H9 (cell line): Measurements from ENCODE around the gene MGAT4A. TPM values are rescaled to one million over a fixed set of nuclear protein-coding genes. Genes with fewer than 3 reads are reported as not detected.

Source experiments
- DNase-seq: peaks from one replicate; pipeline ENCODE4 v3.0.0-alpha.2; 2017
- H2AFZ ChIP-seq: one replicate; pipeline ENCODE4 v1.6.1; 2013; ENCODE audit warnings: mild to moderate bottlenecking, low read length, control low read depth, moderate library complexity
- H2AK5ac ChIP-seq: 2 replicates; pipeline ENCODE4 v1.6.1; 2013; ENCODE audit warnings: low read length, control low read depth, mixed read lengths; ENCODE audit not compliant: insufficient read length
- H2BK120ac ChIP-seq: one replicate; pipeline ENCODE4 v1.6.1; 2013; ENCODE audit warnings: low read depth, mild to moderate bottlenecking, low read length, control low read depth, inconsistent platforms; ENCODE audit not compliant: poor library complexity, severe bottlenecking
- H2BK12ac ChIP-seq: 2 replicates; pipeline ENCODE4 v1.6.1; 2013; ENCODE audit warnings: low read length, control low read depth, mixed read lengths, low read depth; ENCODE audit not compliant: insufficient read length
- H2BK15ac ChIP-seq: 2 replicates; pipeline ENCODE4 v1.6.1; 2013; ENCODE audit warnings: low read depth, low read length, control low read depth
- H2BK20ac ChIP-seq: one replicate; pipeline ENCODE4 v1.6.1; 2013; ENCODE audit warnings: low read depth, mild to moderate bottlenecking, low read length, control low read depth, inconsistent platforms; ENCODE audit not compliant: poor library complexity, severe bottlenecking
- H2BK5ac ChIP-seq: 2 replicates; pipeline ENCODE4 v1.6.1; 2013; ENCODE audit warnings: low read length, control low read depth, mixed read lengths; ENCODE audit not compliant: insufficient read length
- H3K14ac ChIP-seq: 2 replicates; pipeline ENCODE4 v1.6.1; 2013; ENCODE audit warnings: low read length, control low read depth; ENCODE audit not compliant: insufficient read depth
- H3K18ac ChIP-seq: 2 replicates; pipeline ENCODE4 v1.6.1; 2013; ENCODE audit warnings: low read depth, mild to moderate bottlenecking, mixed read lengths, low read length, control low read depth; ENCODE audit not compliant: insufficient read length
- H3K23ac ChIP-seq: 2 replicates; pipeline ENCODE4 v1.6.1; 2013; ENCODE audit warnings: low read length, control low read depth, mixed read lengths, low read depth; ENCODE audit not compliant: insufficient read length
- H3K23me2 ChIP-seq: 2 replicates; pipeline ENCODE4 v1.6.1; 2013; ENCODE audit warnings: low read depth, mild to moderate bottlenecking, mixed read lengths, low read length, control low read depth; ENCODE audit not compliant: insufficient read length, poor library complexity, severe bottlenecking
- H3K27ac ChIP-seq: 2 replicates; pipeline ENCODE4 v1.5.1; 2013; ENCODE audit warnings: low read length, control low read depth, mixed read lengths, low read depth; ENCODE audit not compliant: insufficient read length
- H3K27me3 ChIP-seq: 2 replicates; pipeline ENCODE4 v1.6.1; 2013; ENCODE audit warnings: low read length, control low read depth, inconsistent platforms; ENCODE audit not compliant: insufficient read depth
- H3K4ac ChIP-seq: 2 replicates; pipeline ENCODE4 v1.6.1; 2013; ENCODE audit warnings: low read depth, mild to moderate bottlenecking, control low read depth, inconsistent platforms, low read length, moderate library complexity
- H3K4me1 ChIP-seq: 2 replicates; pipeline ENCODE4 v1.6.1; 2013; ENCODE audit warnings: low read length, control low read depth, inconsistent platforms; ENCODE audit not compliant: insufficient read depth
- H3K4me2 ChIP-seq: 2 replicates; pipeline ENCODE4 v1.6.1; 2013; ENCODE audit warnings: low read length, control low read depth, mixed read lengths; ENCODE audit not compliant: insufficient read length, insufficient read depth
- H3K56ac ChIP-seq: 2 replicates; pipeline ENCODE4 v1.6.1; 2013; ENCODE audit warnings: low read depth, mild to moderate bottlenecking, mixed read lengths, low read length, control low read depth; ENCODE audit not compliant: insufficient read length
- H3K79me1 ChIP-seq: 2 replicates; pipeline ENCODE4 v1.6.1; 2013; ENCODE audit warnings: low read depth, mild to moderate bottlenecking, moderate library complexity, low read length, control low read depth, inconsistent platforms; ENCODE audit not compliant: insufficient read depth, poor library complexity, severe bottlenecking
- H3K79me2 ChIP-seq: 2 replicates; pipeline ENCODE4 v1.6.1; 2013; ENCODE audit warnings: low read length, control low read depth, inconsistent platforms; ENCODE audit not compliant: insufficient read depth
- H3K9ac ChIP-seq: 2 replicates; pipeline ENCODE4 v1.6.1; 2013; ENCODE audit warnings: low read length, control low read depth, mixed read lengths; ENCODE audit not compliant: insufficient read length; ENCODE audit errors: extremely low read depth
- H3K9me3 ChIP-seq: one replicate; pipeline ENCODE4 v1.6.1; 2013; ENCODE audit warnings: low read depth, low read length, inconsistent platforms; ENCODE audit not compliant: control insufficient read depth
- H3T11ph ChIP-seq: one replicate; pipeline ENCODE4 v1.6.1; 2013; ENCODE audit warnings: mild to moderate bottlenecking, low read length, control low read depth, inconsistent platforms
- H4K20me1 ChIP-seq: one replicate; pipeline ENCODE4 v1.6.1; 2013; ENCODE audit not compliant: control insufficient read depth, insufficient read length, insufficient read depth
- H4K5ac ChIP-seq: 2 replicates; pipeline ENCODE4 v1.6.1; 2013; ENCODE audit warnings: low read depth, mild to moderate bottlenecking, mixed read lengths, low read length, control low read depth; ENCODE audit not compliant: insufficient read length
- H4K8ac ChIP-seq: replicated peaks from 2 replicates; pipeline ENCODE4 v1.6.1; 2013; ENCODE audit warnings: low read length, control low read depth, mixed read lengths, low read depth; ENCODE audit not compliant: insufficient read length
- H4K91ac ChIP-seq: 2 replicates; pipeline ENCODE4 v1.6.1; 2013; ENCODE audit warnings: low read depth, mild to moderate bottlenecking, moderate library complexity, mixed read lengths, low read length, control low read depth; ENCODE audit not compliant: insufficient read length
- H3K27ac Mint-ChIP-seq, 3 experiments: 2 replicates in 2 of 3; 3 replicates in 1 of 3; pipeline ENCODE4 v1.8.0; 2020 to 2021; ENCODE audit warnings: mixed read lengths in 3 of 3, mild to moderate bottlenecking in 1 of 3, moderate library complexity in 1 of 3
- H3K27me3 Mint-ChIP-seq: 2 replicates; pipeline ENCODE4 v1.8.0; 2021; ENCODE audit warnings: low read depth, mild to moderate bottlenecking, moderate library complexity, mixed read lengths
- H3K36me3 Mint-ChIP-seq, 3 experiments: 2 replicates in 2 of 3; 3 replicates in 1 of 3; pipeline ENCODE4 v1.8.0; 2020 to 2021; ENCODE audit warnings: low read depth in 3 of 3, mixed read lengths in 3 of 3; ENCODE audit not compliant: insufficient read depth in 1 of 3
- H3K4me1 Mint-ChIP-seq, 2 experiments: 2 replicates each; pipeline ENCODE4 v1.8.0; 2020; ENCODE audit warnings: mixed read lengths in 2 of 2
- H3K4me3 Mint-ChIP-seq, 2 experiments: 2 replicates in 1 of 2; 3 replicates in 1 of 2; pipeline ENCODE4 v1.8.0; 2020 to 2021; ENCODE audit warnings: mild to moderate bottlenecking in 2 of 2, mixed read lengths in 2 of 2, moderate library complexity in 1 of 2
- H3K9me3 Mint-ChIP-seq, 2 experiments: 2 replicates in 1 of 2; 3 replicates in 1 of 2; pipeline ENCODE4 v1.8.0; 2020; ENCODE audit warnings: mild to moderate bottlenecking in 2 of 2, mixed read lengths in 2 of 2, moderate library complexity in 1 of 2
- CTCF ChIP-seq: fragments of 200-600 bp; sonication (generic); conservative IDR thresholded peaks from 3 replicates; pipeline ENCODE4 v1.8.0; 2021; ENCODE audit warnings: antibody characterized with exemption, mild to moderate bottlenecking
- WGBS: extraction: QIAGEN DNeasy Blood & Tissue Kit; methylation state at CpG from one replicate; pipeline ENCODE4 v1.1.7; 2013; ENCODE audit warnings: missing lambda C conversion rate, low lambda C conversion rate, mixed read lengths; ENCODE audit not compliant: insufficient read length; ENCODE audit errors: extremely low coverage; 5-methylcytosine and 5-hydroxymethylcytosine counted together
- long read RNA-seq: library from polyadenylated mRNA; unstranded; transcript quantifications from one replicate; pipeline ENCODE4 v2.0.0, GENCODE V29; 2020
- total RNA-seq: library from RNA; stranded (reverse); gene quantifications from 2 replicates; pipeline ENCODE4 v1.2.1, GENCODE V29; 2021

MGAT4A gene
- 3.3 and 3.5 TPM in 2 replicates for total RNA-seq
- long read RNA-seq, full-length matches to known transcripts, result 3 of 5 reads
- long read RNA-seq, partial matches to known transcripts, result 1 of 5 reads
- long read RNA-seq, other reads (novel, unspliced or antisense), result 1 of 5 reads

DNA sequence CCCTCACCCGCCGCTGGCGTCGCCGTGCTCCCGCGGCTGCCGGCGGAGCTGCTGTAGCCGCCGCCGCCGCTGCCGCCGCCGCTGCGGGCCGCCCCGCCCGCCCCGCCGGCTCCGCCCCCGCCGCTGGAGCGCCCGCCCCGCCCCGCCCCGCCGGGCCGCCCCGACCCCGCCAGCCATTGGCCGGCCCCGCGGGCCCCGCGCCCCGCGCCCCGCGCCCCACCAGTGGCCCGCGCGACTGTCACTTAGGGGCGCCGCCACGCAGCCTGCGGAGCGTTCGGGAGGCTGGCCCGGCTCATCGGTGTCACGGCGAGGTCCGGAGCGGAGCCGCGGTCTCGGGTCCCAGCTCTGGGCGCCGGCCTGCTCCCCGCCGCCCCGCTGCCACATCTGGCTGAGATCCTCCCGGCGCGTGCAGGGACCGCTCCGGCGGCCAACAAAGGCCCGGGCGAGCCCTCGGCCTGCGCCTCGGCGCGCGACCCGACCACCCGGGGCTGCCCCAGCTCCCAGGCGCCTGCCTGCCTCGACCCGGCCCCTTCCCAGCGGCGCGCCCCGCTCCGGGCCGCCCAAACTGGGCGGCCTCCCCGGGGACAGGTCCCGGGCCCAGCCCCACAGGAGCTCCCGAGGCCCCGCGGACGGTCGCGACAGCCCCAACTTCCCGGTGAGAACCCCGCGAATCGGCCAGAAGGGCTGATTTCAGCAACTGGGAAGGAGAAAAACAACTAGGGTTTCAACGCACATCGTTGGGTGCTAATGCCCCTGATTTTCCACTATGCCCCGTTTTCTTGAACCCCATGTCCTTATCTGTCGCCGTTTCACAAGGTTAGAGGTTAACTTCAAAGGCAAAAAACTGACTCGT is at the start of gene MGAT4A:
TSS of gene MGAT4A (minus strand) at position 92 of the 853 bp plus-strand sequence. CDS start 4,800 bp downstream, outside the sequence.
- H3K23ac ChIP-seq, result no peak within 1 kb of the TSS
- H3K4me2 ChIP-seq, result peak within 1 kb of the TSS; percentile 62
- no peak within 1 kb of the TSS for H2AFZ ChIP-seq
- H4K20me1 ChIP-seq, result no peaks in the 10 kb centered on the region
- peak within 1 kb of the TSS; percentile 69 to 85 for H3K4me3 Mint-ChIP-seq
- H2BK20ac ChIP-seq, result no peak within 1 kb of the TSS
- H3K14ac ChIP-seq, result peak within 1 kb of the TSS; percentile 77; the same call in 1 of the 2 replicates
- H3K79me1 ChIP-seq, result no peaks in the 10 kb centered on the region
- H3K4ac ChIP-seq, result no peak within 1 kb of the TSS
- H3K27me3 Mint-ChIP-seq, result peaks cover 69% of the 10 kb centered on the region
- no CpG with 5 or more reads among the region's 110 CpGs for WGBS
- H4K8ac ChIP-seq, result no peak within 1 kb of the TSS
- H2AK5ac ChIP-seq, result no peak within 1 kb of the TSS
- H2BK5ac ChIP-seq, result no peak within 1 kb of the TSS
- TF ChIP-seq CTCF, result no peak
- H3K27me3 ChIP-seq, result peaks cover 13% of the 10 kb centered on the region; the same call in 1 of the 2 replicates
- H3K56ac ChIP-seq, result no peak within 1 kb of the TSS
- H3K9me3 ChIP-seq, result no peaks in the 10 kb centered on the region
- peaks cover 0 to 2% (median 0%) of the 10 kb centered on the region in 3 experiments; a peak in 2 of 7 replicates for H3K36me3 Mint-ChIP-seq
- no peak within 1 kb of the TSS for H3K27ac ChIP-seq
- H2BK120ac ChIP-seq, result no peak within 1 kb of the TSS
- no peak within 1 kb of the TSS for H3K18ac ChIP-seq
- H3K4me1 Mint-ChIP-seq, result peaks cover 6 to 8% of the 10 kb centered on the region in 2 experiments; a peak in 3 of 4 replicates
- H3K27ac Mint-ChIP-seq, result no peak within 1 kb of the TSS
- H4K5ac ChIP-seq, result no peak within 1 kb of the TSS
- no peak within 1 kb of the TSS for H3K9ac ChIP-seq
- H3K23me2 ChIP-seq, result peaks cover 4% of the 10 kb centered on the region
- no peak within 1 kb of the TSS for H2BK12ac ChIP-seq
- DNase-seq, result peak; percentile 50
- H4K91ac ChIP-seq, result no peak within 1 kb of the TSS
- H3K4me1 ChIP-seq, result no peaks in the 10 kb centered on the region
- peaks cover 2 to 6% of the 10 kb centered on the region in 2 experiments; a peak in 2 of 5 replicates for H3K9me3 Mint-ChIP-seq
- H2BK15ac ChIP-seq, result no peak within 1 kb of the TSS
- H3K79me2 ChIP-seq, result no peaks in the 10 kb centered on the region
- H3T11ph ChIP-seq, result no peak within 1 kb of the TSS
